SK-N-SH (cell line): ENCODE data around the gene FADS3. TPM values are rescaled to one million over a fixed set of nuclear protein-coding genes. Genes with fewer than 3 reads are reported as not detected.
A peak's percentile ranks its signal among the peaks of the same experiment; 100 is the strongest.

ENCODE experiments used
- CTCF ChIA-PET: fragments of 300-600, 350-600 bp; formaldehyde crosslinking; extraction: SDS; loops from one replicate; lab custom pipeline; 2021; lab: Yijun Ruan, JAX
- POLR2A ChIA-PET: fragments of 350-600 bp; sonication (Branson Sonifier 250); formaldehyde crosslinking; extraction: SDS; loops from one replicate; lab custom pipeline; 2020; ENCODE audit warnings: antibody characterized with exemption, inconsistent platforms; lab: Yijun Ruan, JAX
- DNase-seq: peaks from one replicate; pipeline ENCODE4 v3.0.0; 2012
- H2AFZ ChIP-seq: fragments of 200-600 bp; sonication (generic); 2 replicates; pipeline ENCODE4 v1.8.1; 2016; ENCODE audit warnings: antibody characterized with exemption, mild to moderate bottlenecking, low read depth
- H3F3A ChIP-seq: fragments of 200-600 bp; sonication (generic); replicated peaks from 2 replicates; pipeline ENCODE3; 2016; ENCODE audit warnings: antibody characterized with exemption, mild to moderate bottlenecking; ENCODE audit not compliant: insufficient read depth
- H3K27ac ChIP-seq, 2 experiments: fragments of 200-500 bp in 1 of 2; fragments of 200-600 bp in 1 of 2; sonication (Bioruptor generic) in 1 of 2; sonication (generic), shearing (Covaris generic) in 1 of 2; 2 replicates each; pipeline versions ENCODE4 v1.5.1 to v1.6.1; 2014 to 2016; ENCODE audit warnings: low read depth in 2 of 2, inconsistent platforms in 1 of 2, low read length in 1 of 2, mild to moderate bottlenecking in 1 of 2, mixed read lengths in 1 of 2
- H3K27me3 ChIP-seq: fragments of 200-600 bp; sonication (generic), shearing (Covaris generic); 2 replicates; pipeline ENCODE4 v1.6.1; 2016; ENCODE audit warnings: mixed run types; ENCODE audit not compliant: insufficient read depth
- H3K36me3 ChIP-seq, 2 experiments: fragments of 200-500 bp in 1 of 2; fragments of 200-600 bp in 1 of 2; sonication (Bioruptor generic) in 1 of 2; sonication (generic) in 1 of 2; replicated peaks in 1 of 2; 2 replicates each; pipeline versions ENCODE3 to v1.5.1; 2014 to 2016; ENCODE audit warnings: low read length in 1 of 2, mild to moderate bottlenecking in 1 of 2; ENCODE audit not compliant: insufficient read depth in 2 of 2, control insufficient read depth in 1 of 2
- H3K4me1 ChIP-seq, 2 experiments: fragments of 200-500 bp in 1 of 2; fragments of 200-600 bp in 1 of 2; sonication (Bioruptor generic) in 1 of 2; sonication (generic), shearing (Covaris generic) in 1 of 2; 2 replicates each; pipeline versions ENCODE4 v1.5.1 to v1.6.1; 2014 to 2016; ENCODE audit warnings: low read depth in 1 of 2, low read length in 1 of 2, mixed run types in 1 of 2; ENCODE audit not compliant: insufficient read depth in 2 of 2, control insufficient read depth in 1 of 2
- H3K4me2 ChIP-seq: fragments of 200-600 bp; sonication (generic), shearing (Covaris generic); 2 replicates; pipeline ENCODE4 v1.6.1; 2017; ENCODE audit warnings: mixed run types
- H3K4me3 ChIP-seq, 2 experiments: fragments of 200-500 bp in 1 of 2; fragments of 200-600 bp in 1 of 2; sonication (Bioruptor generic) in 1 of 2; sonication (generic), shearing (Covaris generic) in 1 of 2; 2 replicates each; pipeline versions ENCODE4 v1.5.1 to v1.8.1; 2014 to 2016; ENCODE audit warnings: low read depth in 2 of 2, inconsistent platforms in 1 of 2, low read length in 1 of 2, mild to moderate bottlenecking in 1 of 2, mixed read lengths in 1 of 2, moderate library complexity in 1 of 2
- H3K79me2 ChIP-seq: fragments of 200-600 bp; sonication (generic); 2 replicates; pipeline ENCODE4 v1.8.1; 2017; ENCODE audit warnings: mild to moderate bottlenecking; ENCODE audit not compliant: insufficient read depth
- H3K9ac ChIP-seq: fragments of 200-600 bp; sonication (generic); 2 replicates; pipeline ENCODE4 v1.6.1; 2017; ENCODE audit warnings: mixed run types
- H3K9me2 ChIP-seq: fragments of 200-600 bp; sonication (generic); 2 replicates; pipeline ENCODE4 v1.6.1; 2017; ENCODE audit warnings: mixed run types
- H3K9me3 ChIP-seq: fragments of 200-600 bp; sonication (generic); 2 replicates; pipeline ENCODE4 v1.6.1; 2017; ENCODE audit warnings: mixed run types, mild to moderate bottlenecking, moderate library complexity
- H4K20me1 ChIP-seq: fragments of 200-600 bp; sonication (generic); 2 replicates; pipeline ENCODE4 v1.6.1; 2017; ENCODE audit warnings: mild to moderate bottlenecking, mixed run types; ENCODE audit not compliant: insufficient read depth
- EP300 ChIP-seq, 2 experiments: IDR thresholded peaks; 2 replicates each; pipeline versions ENCODE4 v1.4.0 to v1.6.1; 2012; ENCODE audit warnings: borderline replicate concordance in 1 of 2, low read depth in 1 of 2, low read length in 1 of 2
- FOXJ3 ChIP-seq: sonication (generic); formaldehyde crosslinking; IDR thresholded peaks from 2 replicates; pipeline ENCODE4 v1.5.1; 2020; ENCODE audit warnings: mild to moderate bottlenecking, missing genetic modification reagents
- IRF3 ChIP-seq: fragments of 150-350 bp; IDR thresholded peaks from 2 replicates; pipeline ENCODE4 v1.6.1; 2016; ENCODE audit warnings: mild to moderate bottlenecking, low read depth, low read length
- JUND ChIP-seq: IDR thresholded peaks from 2 replicates; pipeline ENCODE4 v1.4.0; 2012
- MXI1 ChIP-seq: IDR thresholded peaks from 2 replicates; pipeline ENCODE4 v1.6.1; 2012; ENCODE audit warnings: mild to moderate bottlenecking, low read depth, low read length, improper control_type of control experiment
- REST ChIP-seq: IDR thresholded peaks from 2 replicates; pipeline ENCODE4 v1.6.1; 2012; ENCODE audit warnings: mild to moderate bottlenecking, low read depth, low read length, moderate library complexity
- RFX5 ChIP-seq: IDR thresholded peaks from 2 replicates; pipeline ENCODE4 v1.6.1; 2012; ENCODE audit warnings: mild to moderate bottlenecking, improper control_type of control experiment, low read length
- RXRA ChIP-seq: IDR thresholded peaks from 2 replicates; pipeline ENCODE4 v1.4.0; 2012; ENCODE audit warnings: low read depth, mild to moderate bottlenecking, borderline replicate concordance
- SMC3 ChIP-seq: IDR thresholded peaks from 2 replicates; pipeline ENCODE4 v1.6.1; 2012; ENCODE audit warnings: low read depth, low read length, improper control_type of control experiment
- TCF12 ChIP-seq: IDR thresholded peaks from 2 replicates; pipeline ENCODE4 v1.4.0; 2012
- WGBS: methylation state at CpG from one replicate; pipeline ENCODE4 v1.1.6; 2017; ENCODE audit warnings: low lambda C conversion rate; 5-methylcytosine and 5-hydroxymethylcytosine counted together
- polyA plus RNA-seq, 3 experiments: library from polyadenylated mRNA; depleted of rRNA; stranded (reverse); fragments of >200 nt; gene quantifications; 2 replicates each; pipeline ENCODE4 v1.2.3, GENCODE V29; 2012
- TF ChIP-seq, protein P1 (sequence below): IDR thresholded peaks from 2 replicates; pipeline ENCODE4 v1.4.0; 2012; ENCODE audit warnings: low read depth

The FADS3 gene
- polyA plus RNA-seq, 1 of the 3 experiments (the other 2 are of a cell fraction): 93.3 TPM

GRCh38 chr11:61832754-61833153 is 58.6 kb downstream of the FADS3 start:
- H3K27me3 ChIP-seq: no peaks in the 10 kb centered on the region
- H3K4me2 ChIP-seq: no peak overlapping the region
- TF ChIP-seq JUND: no peak
- no peak for TF ChIP-seq SMC3
- TF ChIP-seq MXI1: no peak
- TF ChIP-seq EP300 (IDR thresholded peaks at IDR 0.05; ENCODE audit: borderline replicate concordance in 1 of 2, low read depth in 1 of 2, low read length in 1 of 2): no peak
- TF ChIP-seq TCF12: no peak
- no peak for TF ChIP-seq FOXJ3
- TF ChIP-seq IRF3: no peak
- TF ChIP-seq RFX5: no peak
- TF ChIP-seq, protein P1, sequence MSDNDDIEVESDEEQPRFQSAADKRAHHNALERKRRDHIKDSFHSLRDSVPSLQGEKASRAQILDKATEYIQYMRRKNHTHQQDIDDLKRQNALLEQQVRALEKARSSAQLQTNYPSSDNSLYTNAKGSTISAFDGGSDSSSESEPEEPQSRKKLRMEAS: no peak
- TF ChIP-seq RXRA: no peak
- TF ChIP-seq, all 33 proteins: peak for 0
- Histone ChIP-seq H2AFZ (no peak overlapping the region), H3K4me1 (peaks cover 34 to 56% of the 10 kb centered on the region in 2 experiments; a peak in 3 of 4 replicates), H3K4me3 (no peak overlapping the region), H3K9me3 (no peaks in the 10 kb centered on the region), H3K36me3 (peaks cover 0 to 9% of the 10 kb centered on the region in 2 experiments), H3K9me2 (no peaks in the 10 kb centered on the region), H3F3A (no peaks in the 10 kb centered on the region), H4K20me1 (no peaks in the 10 kb centered on the region; the same call in 1 of the 2 replicates), H3K79me2 (peaks cover 52% of the 10 kb centered on the region), H3K9ac (no peak overlapping the region), H3K27ac (peak overlapping the region in 1 of 2 experiments; percentile 53; a peak in 1 of 4 replicates)
- CTCF ChIA-PET: interaction anchor here (1.8 to 2.3 kb wide), 2 partner anchors 64 to 275 kb away, joined by 7 read pairs; no protein-coding TSS in a partner anchor
- no peak for DNase-seq
- 84% methylated on average over 5 of the region's 7 CpGs for WGBS
- POLR2A ChIA-PET: interaction anchor here (2.1 kb wide), 1 partner anchor 17 kb away, joined by 7 read pairs; no protein-coding TSS in a partner anchor

- WGBS: 100% methylated on average over 3 of the region's 4 CpGs
- Histone ChIP-seq H3K4me2 (no peak overlapping the region), H3K4me3 (no peak overlapping the region)
Observed at GRCh38 chr11:61832207-61832606, 59.1 kb downstream of the FADS3 start.

More at GRCh38 chr11:61832207-61832606, 59.1 kb downstream of the FADS3 start:
- ChIA-PET CTCF (interaction anchor here (1.2 to 1.4 kb wide), 2 partner anchors 35 to 276 kb away, joined by 4 to 6 read pairs; no protein-coding TSS in a partner anchor), POLR2A (interaction anchor here (1.6 to 2.1 kb wide), 2 partner anchors 17 to 34 kb away, joined by 6 to 7 read pairs; no protein-coding TSS in a partner anchor)
- Histone ChIP-seq H3K27ac (peak overlapping the region in 1 of 2 experiments; percentile 58; a peak in 1 of 4 replicates), H3K9me3 (no peaks in the 10 kb centered on the region), H2AFZ (no peak overlapping the region), H3K4me1 (peaks cover 34 to 58% of the 10 kb centered on the region in 2 experiments; a peak in 3 of 4 replicates), H3K36me3 (peaks cover 0 to 7% of the 10 kb centered on the region in 2 experiments), H3K27me3 (no peaks in the 10 kb centered on the region), H4K20me1 (no peaks in the 10 kb centered on the region; the same call in 1 of the 2 replicates), H3K79me2 (peaks cover 52% of the 10 kb centered on the region), H3K9ac (no peak overlapping the region), H3K9me2 (no peaks in the 10 kb centered on the region), H3F3A (no peaks in the 10 kb centered on the region)
- no peak for DNase-seq
- TF ChIP-seq FOXJ3 (no peak), REST (peak; percentile 75; the same call in 1 of the 2 replicates), SMC3 (no peak)
